Frontal cortex (tissue), 4 donors: ENCODE results near the gene DIAPH3. TPM values are rescaled to one million over a fixed set of nuclear protein-coding genes. Genes with fewer than 3 reads are reported as not detected.
"Not testable (repeated sequence)": the region's sequence is repeated elsewhere in the genome, so short reads cannot be mapped to it uniquely, and the experiment has no call there.

Experiments used
- DNase-seq, 2 donors: peaks; one replicate each; pipeline ENCODE4 v3.0.0; 2012; ENCODE audit warnings: low spot score in 2 of 2
- FAIRE-seq: peaks from 2 replicates; lab custom pipeline; 2012; peaks lifted over from hg19 to GRCh38; lab: Jason Lieb, UNC
- total RNA-seq: library from RNA; depleted of rRNA; stranded (reverse); fragments of >200 nt; gene quantifications from one replicate; pipeline ENCODE4 v1.2.3, GENCODE V29; 2014
- donor health status: control.
- donor health status: control.
- donor health status: control.

Gene DIAPH3
- total RNA-seq, 1 donor from 2014 or later = 5.3 TPM

DNA sequence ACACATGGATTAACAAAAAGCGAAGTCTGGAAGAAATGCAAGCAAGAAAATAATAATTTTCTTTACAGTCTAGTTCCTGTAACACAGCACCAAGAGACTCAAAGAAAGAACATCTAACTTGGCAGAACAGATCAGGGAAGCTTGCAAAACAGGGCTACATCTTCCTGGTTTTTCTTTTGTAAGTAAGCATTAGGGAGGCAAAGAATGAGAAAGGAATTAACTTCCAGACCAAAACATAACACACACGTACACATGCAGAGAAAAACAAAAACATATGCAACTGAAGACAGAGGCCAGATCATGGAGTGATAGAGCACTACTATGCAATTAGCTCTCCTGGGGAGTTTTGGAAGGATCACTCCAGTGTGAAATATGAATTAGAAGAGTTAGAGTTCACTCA lies 120.5 kb downstream of the DIAPH3 start:
- FAIRE-seq (no peak), DNase-seq (no peak)

DNA sequence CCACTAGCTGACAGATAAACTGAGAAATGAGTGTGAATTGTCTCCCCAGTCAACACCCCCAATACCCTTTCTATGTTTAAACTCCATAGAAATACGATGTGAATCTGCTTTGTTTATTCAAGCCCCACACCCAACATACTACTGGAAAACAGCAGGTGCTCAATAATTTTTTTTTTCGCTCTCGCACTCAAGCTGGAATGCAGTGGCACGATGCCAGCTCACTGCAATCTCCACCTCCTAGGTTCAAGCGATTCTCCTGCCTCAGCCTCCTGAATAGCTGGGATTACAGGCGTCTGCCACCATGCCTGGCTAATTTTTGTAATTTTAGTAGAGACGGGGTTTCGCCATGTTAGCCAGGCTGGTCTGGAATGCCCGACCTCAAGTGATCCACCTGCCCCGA lies 123.1 kb downstream of the DIAPH3 start:
- DNase-seq, FAIRE-seq: not testable (repeated sequence)

DNA sequence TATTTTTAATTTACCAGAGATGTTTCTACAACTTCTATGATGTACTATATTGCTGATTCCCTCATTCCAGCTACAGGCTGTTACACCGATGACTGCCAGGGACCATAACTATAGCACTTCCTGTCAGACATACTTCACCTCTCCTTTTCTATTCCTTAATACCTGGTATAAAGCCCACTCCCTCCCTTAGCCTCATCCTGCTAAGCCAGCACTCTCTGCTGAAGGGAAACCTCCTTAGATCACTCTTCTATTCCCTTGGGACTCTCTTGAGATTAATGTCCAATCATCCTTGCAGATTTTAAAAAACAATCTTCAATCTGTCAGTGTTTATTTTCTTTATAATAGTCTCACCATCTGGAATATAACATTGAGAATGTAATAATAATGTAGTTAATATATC lies 127.9 kb downstream of the DIAPH3 start:
- FAIRE-seq (no peak), DNase-seq (no peak)

DNA sequence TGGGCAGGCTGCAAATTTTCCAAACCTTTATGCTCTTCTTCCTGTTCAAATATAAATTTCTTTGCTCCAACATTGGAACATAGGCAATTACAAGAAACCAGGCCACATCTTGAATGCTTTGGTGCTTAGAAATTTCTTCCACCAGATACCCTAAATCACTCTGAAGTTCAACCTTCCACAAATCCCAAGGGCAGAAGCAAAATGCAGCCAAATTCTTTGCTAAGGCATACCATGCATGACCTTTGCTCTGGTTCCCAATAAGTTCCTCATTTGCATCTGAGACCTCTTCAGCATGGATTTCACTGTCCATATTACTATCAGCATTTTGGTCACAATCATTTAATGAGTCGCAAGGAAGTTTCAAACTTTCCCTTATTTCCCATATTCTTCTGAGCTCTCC lies 130.9 kb downstream of the DIAPH3 start:
- FAIRE-seq (no peak), DNase-seq (no peak)

DNA sequence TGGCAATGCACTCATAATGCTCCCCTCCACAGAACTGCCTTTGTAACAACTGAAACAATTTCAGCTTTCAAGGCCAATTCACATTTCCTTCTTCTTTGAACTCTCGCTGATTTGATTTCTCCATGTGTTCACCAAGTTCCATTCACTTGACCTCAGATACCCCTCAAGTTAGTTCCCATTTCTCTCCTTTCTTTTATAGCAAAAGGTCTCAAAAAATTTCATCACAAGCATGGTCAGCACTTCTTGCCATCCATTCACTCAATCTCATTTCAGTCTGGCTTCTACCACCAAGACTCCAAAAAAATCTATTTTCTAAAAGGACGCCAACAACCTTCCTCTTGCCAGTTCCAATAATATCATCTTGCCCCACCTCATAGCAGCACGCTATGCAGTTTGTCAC lies 135.7 kb downstream of the DIAPH3 start:
- no peak for FAIRE-seq

DNA sequence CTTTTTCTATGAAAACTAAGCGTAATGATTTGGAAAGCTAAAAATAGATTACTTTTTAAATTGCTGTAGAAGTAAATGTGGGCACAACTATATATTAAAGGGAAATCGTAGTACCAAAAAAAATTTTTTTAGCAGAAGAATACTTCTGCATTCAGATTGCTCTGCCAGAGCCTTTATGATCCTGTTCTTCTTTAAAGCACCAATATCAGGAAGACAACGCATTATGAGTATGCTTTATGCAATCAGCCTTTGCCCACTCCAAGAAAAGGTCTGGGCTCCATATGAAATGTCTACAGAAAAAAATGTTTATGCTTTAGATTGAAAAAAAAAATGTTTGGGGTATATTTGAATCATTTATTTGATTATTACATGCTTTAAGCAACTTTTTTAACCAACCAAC lies 137.4 kb downstream of the DIAPH3 start:
- FAIRE-seq (no peak), DNase-seq (no peak)

More for the DNA sequence above, 135.7 kb downstream of the DIAPH3 start:
- DNase-seq = no peak

DNA sequence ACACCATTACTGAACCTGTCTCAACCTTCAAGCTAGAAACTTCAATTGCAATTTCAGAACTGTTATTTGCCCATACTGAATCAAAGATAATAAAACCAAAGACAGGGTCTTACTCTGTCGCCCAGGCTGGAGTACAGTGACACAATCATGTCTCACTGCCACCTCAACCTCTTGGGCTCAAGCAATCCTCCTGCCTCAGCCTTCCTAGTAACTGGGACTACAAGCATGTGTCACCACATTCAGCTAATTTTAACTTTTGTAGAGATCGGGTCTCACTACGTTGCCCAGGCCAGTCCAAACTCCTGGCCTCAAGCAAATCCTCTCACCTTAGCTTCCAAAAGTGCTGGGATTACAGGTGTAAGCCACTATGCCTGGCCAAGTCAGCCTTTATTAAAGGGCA lies 143.4 kb downstream of the DIAPH3 start:
- FAIRE-seq (no peak), DNase-seq (no peak)

DNA sequence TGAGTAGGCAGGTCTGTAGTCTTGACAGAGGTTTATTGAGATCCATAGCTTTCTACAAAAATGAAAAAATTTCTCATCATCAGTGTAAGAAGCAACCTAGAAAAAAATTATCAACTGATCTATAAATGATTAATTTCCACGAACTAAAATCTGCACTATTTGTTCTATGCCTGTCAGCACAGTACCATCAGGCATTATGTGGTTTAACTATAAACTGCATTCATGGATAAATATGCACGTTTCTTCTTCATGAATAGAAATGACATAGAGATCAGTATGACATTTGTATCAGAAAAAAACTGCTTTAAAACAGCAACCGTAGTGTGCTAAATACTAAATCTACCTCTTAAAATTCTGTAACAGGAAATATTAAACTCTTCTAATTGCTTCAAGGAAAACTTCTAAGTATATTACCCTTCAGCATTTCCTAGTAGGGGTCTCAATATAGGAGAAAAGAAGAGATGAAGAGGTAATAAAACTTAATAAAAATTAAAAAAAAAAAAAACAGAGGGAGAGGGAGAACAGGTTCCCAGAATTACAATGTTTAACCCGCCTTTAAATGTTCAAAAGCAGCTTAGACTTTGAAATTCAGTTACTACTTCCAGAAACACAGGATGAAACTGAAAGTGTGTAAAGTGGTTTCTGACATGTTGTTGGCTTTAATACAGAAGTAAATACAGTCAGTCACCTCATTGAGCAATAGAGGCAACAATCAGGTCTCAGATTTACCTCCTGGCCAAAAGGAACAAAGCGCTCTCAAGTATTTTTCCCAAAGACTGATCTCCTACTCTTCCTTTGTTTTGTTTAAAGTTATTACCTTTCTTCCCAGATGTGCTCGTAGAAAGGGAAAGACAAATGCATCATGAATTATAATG lies 144.4 kb downstream of the DIAPH3 start:
- DNase-seq = no peak
- FAIRE-seq = no peak

DNA sequence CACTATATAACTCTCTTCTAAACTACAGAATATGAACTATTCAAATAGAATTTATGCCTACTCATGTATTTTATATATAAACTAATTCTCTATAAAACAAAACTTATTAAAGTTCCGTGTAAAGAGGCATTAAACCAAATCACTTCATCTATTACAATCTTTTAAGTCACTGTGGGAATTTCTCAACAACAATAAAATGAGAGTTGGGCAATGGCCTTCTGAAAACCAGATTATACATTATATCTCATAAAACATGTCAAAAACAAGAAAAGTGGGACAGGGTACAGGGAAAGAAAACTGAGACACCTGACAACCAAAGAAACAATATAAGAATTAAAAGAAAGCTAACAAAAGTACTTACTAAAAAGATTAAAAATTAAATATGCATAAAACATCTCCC lies 145.2 kb downstream of the DIAPH3 start:
- no peak for DNase-seq
- no peak for FAIRE-seq

DNA sequence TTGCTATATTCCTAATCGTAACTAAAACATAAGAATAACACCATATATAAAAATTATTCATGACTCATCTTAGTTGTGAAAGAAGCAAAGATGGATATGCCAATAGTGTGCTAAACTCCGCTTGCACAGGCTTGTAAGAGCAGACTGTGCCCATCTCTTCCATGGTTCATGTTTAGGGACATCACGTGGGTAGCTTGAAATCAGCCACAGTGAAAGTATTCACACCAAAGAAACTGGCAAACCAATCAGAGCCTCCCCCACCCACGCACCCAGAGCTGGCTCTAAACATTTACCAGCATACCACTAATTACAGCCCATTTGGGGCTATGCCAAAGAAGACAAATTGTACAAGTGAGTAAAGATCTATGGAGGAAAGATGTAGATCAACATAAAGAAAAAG lies 147.5 kb downstream of the DIAPH3 start:
- DNase-seq (no peak), FAIRE-seq (no peak)

DNA sequence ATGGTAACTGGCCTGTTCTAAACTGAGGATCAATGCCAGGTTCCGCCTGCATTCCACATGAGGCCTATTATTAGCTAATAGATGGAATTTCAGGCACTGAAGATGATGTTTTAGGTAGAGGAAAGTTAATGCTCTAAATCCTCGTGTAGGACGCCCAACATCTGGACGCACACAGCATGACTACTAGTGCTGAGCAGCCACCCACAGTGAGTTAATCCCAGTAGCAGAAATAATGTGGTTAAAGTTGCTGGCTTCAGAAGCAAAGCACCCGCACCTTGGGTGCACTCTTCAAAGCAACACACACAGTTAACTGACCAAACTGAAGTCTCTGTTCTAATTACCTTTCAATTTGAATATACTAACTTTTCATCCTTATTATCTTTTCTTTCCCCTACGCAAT lies 150.6 kb downstream of the DIAPH3 start:
- DNase-seq = no peak
- FAIRE-seq = no peak

DNA sequence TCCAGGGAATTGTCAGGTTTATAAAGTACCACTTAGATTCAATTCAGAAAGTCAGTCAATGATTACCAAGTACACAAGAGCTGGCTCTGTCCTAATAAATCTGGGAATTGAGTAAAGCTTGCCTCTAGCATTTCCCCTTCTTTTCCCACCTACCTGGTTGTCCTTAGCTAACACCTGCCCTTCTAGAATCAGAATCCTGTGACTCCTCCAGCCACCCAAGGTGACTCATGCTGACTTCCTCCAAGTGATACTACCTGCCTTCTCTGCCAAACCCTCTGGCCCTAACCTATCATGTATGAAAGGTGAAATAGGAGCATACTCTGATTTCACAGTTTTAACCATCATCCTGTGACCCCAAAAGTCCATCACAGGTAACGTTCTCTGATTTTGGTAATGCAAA lies 151.2 kb downstream of the DIAPH3 start:
- no peak for FAIRE-seq
- DNase-seq = no peak

DNA sequence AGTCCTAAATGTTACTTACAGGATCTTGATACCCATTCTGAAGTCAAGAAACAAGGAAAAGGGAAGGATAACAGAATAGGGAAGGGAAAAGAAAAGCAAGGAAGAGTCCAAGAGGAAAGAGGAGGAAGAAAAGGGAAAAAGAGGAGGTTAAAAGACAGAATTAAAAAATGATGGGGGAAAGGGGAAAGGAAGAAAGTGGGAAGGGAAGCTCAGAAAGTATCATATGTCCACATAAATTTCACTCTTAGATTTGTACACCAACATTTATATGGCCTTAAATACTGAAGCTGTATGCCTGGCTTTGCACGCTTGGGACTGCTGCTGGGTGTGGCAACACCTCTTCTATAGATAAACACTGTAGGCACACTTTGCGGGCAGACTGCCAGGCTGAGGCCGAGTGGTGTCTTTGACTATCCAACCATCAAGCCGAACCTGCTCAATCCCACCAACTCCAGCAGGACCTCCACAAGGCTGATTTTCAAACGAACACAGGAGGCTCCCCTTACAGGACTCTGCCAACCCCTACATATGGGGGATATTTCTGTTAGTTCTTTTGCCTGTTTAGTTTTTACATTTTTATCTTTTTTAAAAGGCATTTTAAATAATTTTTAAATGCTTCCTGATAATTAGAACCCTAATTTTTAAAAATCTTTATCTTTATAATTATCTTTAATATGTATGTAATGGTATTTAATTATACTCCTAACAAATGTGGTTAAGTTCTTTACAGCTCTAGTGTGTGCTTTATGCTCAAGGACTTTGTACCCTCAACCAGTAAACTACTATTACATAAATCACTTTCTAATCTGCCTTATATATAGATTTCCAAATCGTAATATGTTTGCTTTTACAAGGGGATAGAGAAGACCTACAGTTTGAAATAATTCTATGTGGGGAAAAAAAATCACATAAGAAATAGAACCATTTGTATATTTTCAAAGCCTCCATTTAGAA lies 154.2 kb downstream of the DIAPH3 start:
- DNase-seq = no peak
- FAIRE-seq = no peak

DNA sequence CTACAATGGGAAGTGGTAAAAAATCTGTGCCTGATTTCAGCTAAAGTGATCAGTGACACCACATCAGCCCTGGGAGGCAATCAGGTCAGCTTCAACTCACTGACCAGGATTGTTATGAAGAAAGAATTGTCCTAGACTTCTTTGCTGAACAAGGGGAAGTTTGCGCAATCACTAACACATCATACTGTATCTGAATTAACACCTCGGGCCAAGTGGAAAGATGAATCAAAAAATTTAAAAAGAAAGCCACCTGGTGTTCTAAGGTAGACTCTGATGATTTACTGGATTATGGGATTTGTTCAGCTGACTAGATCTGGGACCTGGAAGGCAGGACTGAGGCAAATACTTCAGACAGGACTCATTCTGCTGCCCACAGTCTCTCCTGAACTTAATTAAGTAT lies 161.8 kb downstream of the DIAPH3 start:
- no peak for FAIRE-seq
- no peak for DNase-seq

DNA sequence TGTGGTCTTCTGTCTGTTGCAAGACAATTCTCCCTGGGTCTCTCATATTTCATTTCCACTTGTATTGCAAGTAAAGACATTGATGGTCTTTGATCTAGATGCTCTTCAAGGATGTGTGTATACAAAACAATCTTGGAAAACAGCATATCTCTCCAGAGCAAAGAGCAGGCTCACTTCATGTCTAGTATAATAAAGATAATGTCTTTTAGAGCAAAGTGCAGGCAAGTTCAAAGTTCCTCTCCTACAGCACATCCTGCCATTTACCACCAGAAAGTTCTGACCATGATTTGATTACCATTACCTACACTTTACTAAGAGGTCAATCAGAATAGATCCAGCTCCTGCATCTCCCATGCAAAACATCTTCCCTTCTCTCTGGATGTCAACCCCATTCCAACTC lies 162.8 kb downstream of the DIAPH3 start:
- FAIRE-seq (no peak), DNase-seq (no peak)

DNA sequence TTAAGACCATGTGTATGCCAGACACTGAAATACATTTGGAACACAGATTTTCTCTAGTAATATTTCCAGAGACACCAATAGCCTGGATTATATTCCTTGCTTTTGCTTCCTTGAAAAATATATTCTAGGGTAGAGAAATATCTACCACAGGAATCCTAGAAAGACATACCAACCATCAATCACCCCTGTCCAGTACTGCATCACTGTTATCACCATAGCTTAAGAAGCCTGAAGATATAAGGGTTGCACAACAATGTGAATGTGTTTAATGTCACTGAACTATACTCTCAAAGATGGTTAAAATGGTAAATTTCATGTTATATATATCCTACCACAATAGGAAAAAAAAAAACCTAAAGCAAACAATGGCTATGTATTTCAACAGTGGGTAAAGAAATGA lies 163.6 kb downstream of the DIAPH3 start:
- FAIRE-seq = no peak
- DNase-seq = no peak

DNA sequence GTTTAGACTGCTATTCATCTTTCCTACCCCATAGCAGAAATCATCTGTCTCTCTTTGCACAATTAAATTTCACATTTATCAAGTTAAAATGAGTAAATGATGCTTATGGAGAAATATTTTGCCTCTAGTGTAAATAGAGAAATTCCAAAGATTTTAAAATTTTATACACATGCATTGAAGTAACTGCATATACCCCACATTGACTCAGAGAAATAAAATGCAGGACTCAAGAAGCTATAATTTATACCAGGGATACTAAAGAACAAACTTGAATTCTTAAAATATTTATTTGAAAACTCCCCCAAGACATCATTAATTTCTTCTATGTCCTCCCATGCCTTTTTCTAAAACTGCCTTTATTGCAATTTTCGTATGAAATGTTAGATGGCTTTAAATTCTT lies 165.8 kb downstream of the DIAPH3 start:
- DNase-seq (no peak), FAIRE-seq (no peak)

DNA sequence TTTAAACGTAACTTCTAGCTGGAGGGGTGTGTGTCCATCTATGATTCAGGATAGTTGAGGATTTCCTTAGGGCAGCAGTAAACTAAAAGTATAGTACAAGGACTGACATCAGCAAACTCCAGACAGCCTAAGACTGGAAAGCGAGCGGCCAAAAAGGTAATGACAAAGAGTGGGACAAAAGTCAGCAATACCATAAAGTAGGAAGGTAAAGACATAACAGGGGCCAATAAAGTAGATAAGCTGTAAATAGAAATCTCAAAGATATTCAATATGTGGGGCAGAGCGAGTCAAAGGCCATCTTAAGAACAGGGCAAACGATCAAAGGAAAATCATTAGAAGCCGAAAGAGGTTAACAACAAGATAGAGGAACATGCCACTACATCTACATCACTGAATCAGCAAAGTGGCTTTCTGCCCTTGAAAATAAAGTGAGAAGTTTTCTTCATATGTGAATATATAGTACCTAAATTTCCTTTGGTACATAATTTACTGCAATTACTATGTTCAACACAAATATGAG lies 167.2 kb downstream of the DIAPH3 start:
- no peak for DNase-seq
- no peak for FAIRE-seq

DNA sequence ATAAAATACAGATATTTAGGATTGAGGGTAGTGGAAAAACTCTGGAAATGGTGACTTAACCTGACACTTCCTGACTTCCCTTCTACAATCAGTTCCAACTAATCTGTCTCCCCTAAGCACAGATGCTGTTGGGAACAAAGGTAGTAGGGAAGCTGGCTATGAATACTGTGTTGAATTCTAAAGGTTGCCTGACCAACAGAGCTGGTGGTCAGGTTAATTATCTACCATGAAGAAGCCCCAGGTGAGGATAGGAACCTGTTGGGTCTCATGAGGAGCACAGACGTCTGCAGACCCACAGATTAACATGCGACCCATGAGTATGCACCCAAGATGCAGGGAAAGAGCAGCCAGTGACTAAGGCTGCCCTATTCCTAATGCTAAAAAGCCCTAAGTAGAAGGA lies 172.3 kb downstream of the DIAPH3 start:
- DNase-seq = no peak
- FAIRE-seq = no peak

DNA sequence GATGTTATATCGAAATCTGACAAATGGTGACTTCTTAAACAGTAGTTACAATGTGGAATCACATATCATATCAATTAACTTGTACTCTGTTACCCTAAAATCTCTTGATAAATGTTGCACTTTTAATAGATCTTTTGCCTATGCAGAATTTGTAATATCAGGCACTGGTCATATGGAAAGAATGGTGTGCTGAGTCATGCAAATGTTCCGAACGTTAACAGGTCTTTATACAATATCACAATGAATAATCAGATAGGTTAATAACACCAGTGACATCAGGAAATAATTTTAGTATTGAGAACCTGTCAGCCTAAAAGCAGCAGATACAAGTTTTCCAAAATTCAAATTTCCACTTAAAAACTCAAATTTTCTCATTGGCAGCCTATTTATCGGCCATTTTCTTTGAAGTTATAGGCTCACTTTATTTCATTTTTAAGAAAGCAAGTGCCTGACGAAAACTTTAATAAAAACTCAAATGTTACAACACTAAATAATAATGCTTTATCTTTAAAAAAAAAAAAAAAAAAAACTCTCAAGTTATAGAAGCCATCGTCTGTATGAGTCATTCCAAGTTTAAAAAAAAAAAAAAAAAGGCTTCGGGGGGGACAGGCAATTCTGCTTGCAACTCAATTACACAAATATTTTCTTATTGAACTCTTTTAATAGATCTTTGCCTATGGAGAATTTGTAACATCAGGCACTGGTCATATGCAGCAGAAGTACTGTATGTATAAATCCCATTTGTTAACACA lies 180.9 kb downstream of the DIAPH3 start:
- FAIRE-seq = no peak
- DNase-seq = no peak
